Left lung (tissue), 10 donors: ENCODE data around the gene MRPL38. TPM values are rescaled to one million over a fixed set of nuclear protein-coding genes. Genes with fewer than 3 reads are reported as not detected.

Experiments used
- ATAC-seq: fragments of 200-7000 bp; cut with Tn5 transposase; one replicate; pipeline ENCODE4 v1.9.1; 2020; ENCODE audit warnings: moderate library complexity
- DNase-seq, 4 donors: peaks; one replicate each; pipeline ENCODE4 v3.0.0-alpha.2; 2013 to 2020
- H3K27ac ChIP-seq, 2 donors: fragments of 200-600 bp; sonication (generic) in 1 of 2; one replicate each; pipeline versions ENCODE4 v1.5.0 to v1.8.0; 2020 to 2021
- H3K27me3 ChIP-seq, 2 donors: fragments of 200-600 bp; sonication (generic) in 1 of 2; one replicate each; pipeline versions ENCODE4 v1.5.0 to v1.8.0; 2020 to 2021
- H3K36me3 ChIP-seq, 2 donors: fragments of 200-600 bp; sonication (generic) in 1 of 2; one replicate each; pipeline versions ENCODE4 v1.5.0 to v1.8.0; 2020 to 2021
- H3K4me1 ChIP-seq, 2 donors: fragments of 200-600 bp; one replicate each; pipeline ENCODE4 v1.8.0; 2021
- H3K4me3 ChIP-seq, 2 donors: fragments of 200-600 bp; sonication (generic) in 1 of 2; one replicate each; pipeline versions ENCODE4 v1.5.0 to v1.8.0; 2020 to 2021; ENCODE audit warnings: mild to moderate bottlenecking in 1 of 2
- H3K9me3 ChIP-seq, 2 donors: fragments of 200-600 bp; sonication (generic) in 1 of 2; one replicate each; pipeline versions ENCODE4 v1.5.0 to v1.8.0; 2020 to 2021
- CTCF ChIP-seq, 2 donors: fragments of 200-600 bp; sonication (generic) in 1 of 2; IDR thresholded peaks; one replicate each; pipeline versions ENCODE4 v1.5.0 to v1.8.0; 2021; ENCODE audit warnings: antibody characterized with exemption in 2 of 2
- intact Hi-C, 2 donors: fragments of 100-400 bp; cut with DNase I; formaldehyde crosslinking; loops; one replicate each; pipeline versions ENCODE4 v1.11.2 to v1.14.2; 2022
- polyA plus RNA-seq, 6 donors: library from polyadenylated mRNA; unstranded; fragments of 120-200 nt; gene quantifications; one replicate each; pipeline ENCODE4 v1.2.1, GENCODE V29; 2013; ENCODE audit not compliant: insufficient read length in 6 of 6
- total RNA-seq, 2 donors: library from RNA; stranded (reverse); fragmentation: NEBNext Ultra II Directional; extraction: Animal tissue kit (Norgen Biotek cat#: 25700); gene quantifications; one replicate each; pipeline ENCODE4 v1.2.1, GENCODE V29; 2021
- donor health status: DM: no; HTN: yes; CAD: no.
- donor health status: DM: no; HTN: no; CAD: no.

The MRPL38 gene
- total and polyA plus RNA-seq, 8 donors = 61.1 to 86.4 (median 77.0) TPM

GRCh38 chr17:75900691-75901533 lies 3.8 kb downstream of the MRPL38 start:
- Histone ChIP-seq H3K4me3 (no peak overlapping the region), H3K36me3 (peaks cover 0 to 52% of the 10 kb centered on the region in 2 donors), H3K27me3 (no peaks in the 10 kb centered on the region), H3K9me3 (no peaks in the 10 kb centered on the region), H3K27ac (no peak overlapping the region), H3K4me1 (peaks cover 15 to 33% of the 10 kb centered on the region in 2 donors)
- DNase-seq (no peak), ATAC-seq (no peak)
- TF ChIP-seq CTCF (IDR thresholded peaks at IDR 0.05) = no peak
- intact Hi-C loops = no loop called here

- peaks cover 19 to 35% of the 10 kb centered on the region in 2 donors for H3K4me1 ChIP-seq
- no peak overlapping the region for H3K4me3 ChIP-seq
- ATAC-seq = no peak
- intact Hi-C loops = loop anchor here in 1 of 2 donors (10.0 kb wide), 1 partner anchor 125 kb away; a partner anchor contains a TSS
- no peaks in the 10 kb centered on the region for H3K9me3 ChIP-seq
- peaks cover 0 to 52% of the 10 kb centered on the region in 2 donors for H3K36me3 ChIP-seq
- no peak overlapping the region for H3K27ac ChIP-seq
- TF ChIP-seq CTCF (IDR thresholded peaks at IDR 0.05) = no peak
- no peaks in the 10 kb centered on the region for H3K27me3 ChIP-seq
- no peak for DNase-seq
These were observed 4.8 kb downstream of the MRPL38 start for GRCh38 chr17:75899767-75900468.

GRCh38 chr17:75899353-75899752 lies 5.3 kb downstream of the MRPL38 start:
- H3K36me3 ChIP-seq = peaks cover 0 to 52% of the 10 kb centered on the region in 2 donors
- H3K27me3 ChIP-seq = no peaks in the 10 kb centered on the region
- H3K4me3 ChIP-seq = no peak overlapping the region
- intact Hi-C loops = loop anchor here in 1 of 2 donors (10.0 kb wide), 1 partner anchor 125 kb away; a partner anchor contains a TSS
- ATAC-seq = no peak
- no peak overlapping the region for H3K27ac ChIP-seq
- H3K9me3 ChIP-seq = no peaks in the 10 kb centered on the region
- DNase-seq = no peak
- no peak for TF ChIP-seq CTCF (IDR thresholded peaks at IDR 0.05)
- peaks cover 24 to 40% of the 10 kb centered on the region in 2 donors for H3K4me1 ChIP-seq

- H3K4me3 ChIP-seq = no peak overlapping the region
- TF ChIP-seq CTCF (IDR thresholded peaks at IDR 0.05) = no peak
- H3K27ac ChIP-seq = no peak overlapping the region
- peaks cover 20 to 38% of the 10 kb centered on the region in 2 donors for H3K4me1 ChIP-seq
- peak in 1 of 4 donors; percentile 58 for DNase-seq
- no peaks in the 10 kb centered on the region for H3K9me3 ChIP-seq
- ATAC-seq = no peak
- peaks cover 0 to 52% of the 10 kb centered on the region in 2 donors for H3K36me3 ChIP-seq
- no peaks in the 10 kb centered on the region for H3K27me3 ChIP-seq
- intact Hi-C loops = loop anchor here in 1 of 2 donors (10.0 kb wide), 1 partner anchor 124 kb away; a partner anchor contains a TSS
These were observed 5.9 kb downstream of the MRPL38 start for GRCh38 chr17:75898791-75899190.

- peak in 1 of 4 donors; percentile 66 for DNase-seq
- Histone ChIP-seq H3K36me3 (peaks cover 0 to 54% of the 10 kb centered on the region in 2 donors), H3K27ac (no peak overlapping the region), H3K9me3 (no peaks in the 10 kb centered on the region), H3K4me1 (peaks cover 17 to 30% of the 10 kb centered on the region in 2 donors), H3K4me3 (no peak overlapping the region), H3K27me3 (no peaks in the 10 kb centered on the region)
- TF ChIP-seq CTCF (IDR thresholded peaks at IDR 0.05) = no peak
- intact Hi-C loops = loop anchor here in 1 of 2 donors (10.0 kb wide), 1 partner anchor 123 kb away; a partner anchor contains a TSS
- ATAC-seq = no peak
These were observed 6.6 kb downstream of the MRPL38 start for GRCh38 chr17:75898065-75898464.
